ENCODE results near the gene CERS2. TPM values are rescaled to one million over a fixed set of nuclear protein-coding genes. Genes with fewer than 3 reads are reported as not detected.

Gene CERS2
- total and polyA plus RNA-seq, 2 of the 4 experiments (the other 2 are of a cell fraction), result 118 to 127 TPM

- TF ChIP-seq USF2 (IDR thresholded peaks at IDR 0.05; ENCODE audit: low read depth, low read length), result no peak
These were observed 18.0 kb upstream of the CERS2 start (continued) for GRCh38 chr1:150992626-150993025.

- no peak overlapping the region for H4K5ac ChIP-seq (ENCODE audit: low read depth, low read length)
- no peak overlapping the region for H3K18ac ChIP-seq (ENCODE audit: low read depth, low read length)
- H2BK120ac ChIP-seq (ENCODE audit: low read depth, low read length), result no peak overlapping the region
- DNase-seq (no peak), ATAC-seq (ENCODE audit: low read depth) (no peak)
- no peak overlapping the region for H2BK5ac ChIP-seq (ENCODE audit: low read depth, low read length, poor library complexity, severe bottlenecking)
- ChIA-PET POLR2A (ENCODE audit: unreplicated experiment) (no interaction called here), CTCF (interaction anchor here (0.6 to 2.1 kb wide), 2 partner anchors 10 to 293 kb away, joined by 3 to 5 read pairs; no protein-coding TSS in a partner anchor)
- no peak overlapping the region for H3K27ac ChIP-seq (ENCODE audit: insufficient read depth, low read length)
- no peak overlapping the region for H4K91ac ChIP-seq (ENCODE audit: insufficient read depth, low read depth, low read length)
- no peak overlapping the region for H3K56ac ChIP-seq (ENCODE audit: extremely low read depth, insufficient read depth, low read length)
- no peak overlapping the region for H2BK15ac ChIP-seq (ENCODE audit: low read depth, low read length)
- peaks cover 3% of the 10 kb centered on the region; the same call in 1 of the 2 replicates for H3K9me1 ChIP-seq (ENCODE audit: insufficient read depth, low read length)
- H3K36me3 ChIP-seq (ENCODE audit: control insufficient read depth, insufficient read depth, low read length), result no peaks in the 10 kb centered on the region
- TF ChIP-seq FOS (IDR thresholded peaks at IDR 0.05; ENCODE audit: low read depth, low read length) (no peak), CHD1 (IDR thresholded peaks at IDR 0.05; ENCODE audit: low read depth, low read length) (no peak), MAZ (IDR thresholded peaks at IDR 0.05; ENCODE audit: borderline replicate concordance, low read depth, low read length) (no peak), POLR2A (IDR thresholded peaks at IDR 0.05; ENCODE audit: low read depth, low read length) (no peak), ELK1 (IDR thresholded peaks at IDR 0.05; ENCODE audit: borderline replicate concordance, low read depth, low read length) (no peak), RAD21 (IDR thresholded peaks at IDR 0.05; ENCODE audit: low read length) (no peak), RCOR1 (IDR thresholded peaks at IDR 0.05; ENCODE audit: insufficient replicate concordance, low read length) (no peak), SMC3 (IDR thresholded peaks at IDR 0.05; ENCODE audit: low read depth, low read length) (no peak), USF2 (IDR thresholded peaks at IDR 0.05; ENCODE audit: low read depth, low read length) (no peak), MAFK (IDR thresholded peaks at IDR 0.05; ENCODE audit: low read depth, low read length) (no peak)
- H3K4me1 ChIP-seq (ENCODE audit: control insufficient read depth, insufficient read depth, low read length), result no peaks in the 10 kb centered on the region
- H2AFZ ChIP-seq (replicated peaks; ENCODE audit: low read length, poor library complexity), result no peak overlapping the region
- no peaks in the 10 kb centered on the region for H3K9me3 ChIP-seq (ENCODE audit: control insufficient read depth, insufficient read depth, low read length)
- H3K4ac ChIP-seq (ENCODE audit: low read depth, low read length), result no peak overlapping the region
- peaks cover 6% of the 10 kb centered on the region; the same call in 1 of the 2 replicates for H3K27me3 ChIP-seq (ENCODE audit: control insufficient read depth, insufficient read depth, low read length)
- H3K79me1 ChIP-seq (ENCODE audit: low read depth in 1 of 2, low read length in 2 of 2), result no peaks in the 10 kb centered on the region
- intact Hi-C loops (cut with micrococcal nuclease), result no loop called here
- no peak overlapping the region for H2AK5ac ChIP-seq (ENCODE audit: low read depth, low read length)
- H2AK9ac ChIP-seq (replicated peaks; ENCODE audit: low read depth, low read length, poor library complexity), result no peak overlapping the region
- H4K20me1 ChIP-seq (ENCODE audit: insufficient read depth, low read length), result no peaks in the 10 kb centered on the region
- no peak overlapping the region for H3K4me2 ChIP-seq (ENCODE audit: low read depth, low read length)
- H2BK20ac ChIP-seq (ENCODE audit: low read depth, low read length), result no peak overlapping the region
- in situ Hi-C loops (cut with MboI; ENCODE audit: low sequenced_read_pairs), result no loop called here
- WGBS, 2 experiments (ENCODE audit: extremely low coverage in 2 of 2, insufficient read length in 1 of 2), result no CpG with 5 or more reads among the region's 7 CpGs
- no peak overlapping the region for H3K14ac ChIP-seq (replicated peaks; ENCODE audit: low read depth, low read length)
- no TSS peak for BruUV-seq (replicated peaks)
- no peak overlapping the region for H3K9ac ChIP-seq (ENCODE audit: low read depth, low read length)
- no peak overlapping the region for H4K8ac ChIP-seq (ENCODE audit: low read depth in 2 of 2, low read length in 2 of 2)
- no peak overlapping the region for H3K4me3 ChIP-seq (ENCODE audit: insufficient read depth, low read depth, low read length)
- no peak overlapping the region for H3K23ac ChIP-seq (ENCODE audit: low read depth, low read length)
- dilution Hi-C loops (cut with HindIII; ENCODE audit: low sequenced_read_pairs, unreplicated experiment), result no loop called here
These were observed 13.3 kb upstream of the CERS2 start for GRCh38 chr1:150987924-150988323.
